C4-2B (cell line): ENCODE measurements around the gene GRIN3A.

Experiments
- H3K27ac ChIP-seq: fragments of 450-650 bp; 2 replicates; pipeline ENCODE4 v1.5.1; 2017
- ZFX ChIP-seq: fragments of 450-650 bp; IDR thresholded peaks from 2 replicates; pipeline ENCODE4 v1.6.1; 2017
- TF ChIP-seq, protein P1 (sequence below): fragments of 450-650 bp; conservative IDR thresholded peaks from 2 replicates; pipeline ENCODE4 v1.5.1; 2017; ENCODE audit warnings: mild to moderate bottlenecking

GRIN3A gene

DNA sequence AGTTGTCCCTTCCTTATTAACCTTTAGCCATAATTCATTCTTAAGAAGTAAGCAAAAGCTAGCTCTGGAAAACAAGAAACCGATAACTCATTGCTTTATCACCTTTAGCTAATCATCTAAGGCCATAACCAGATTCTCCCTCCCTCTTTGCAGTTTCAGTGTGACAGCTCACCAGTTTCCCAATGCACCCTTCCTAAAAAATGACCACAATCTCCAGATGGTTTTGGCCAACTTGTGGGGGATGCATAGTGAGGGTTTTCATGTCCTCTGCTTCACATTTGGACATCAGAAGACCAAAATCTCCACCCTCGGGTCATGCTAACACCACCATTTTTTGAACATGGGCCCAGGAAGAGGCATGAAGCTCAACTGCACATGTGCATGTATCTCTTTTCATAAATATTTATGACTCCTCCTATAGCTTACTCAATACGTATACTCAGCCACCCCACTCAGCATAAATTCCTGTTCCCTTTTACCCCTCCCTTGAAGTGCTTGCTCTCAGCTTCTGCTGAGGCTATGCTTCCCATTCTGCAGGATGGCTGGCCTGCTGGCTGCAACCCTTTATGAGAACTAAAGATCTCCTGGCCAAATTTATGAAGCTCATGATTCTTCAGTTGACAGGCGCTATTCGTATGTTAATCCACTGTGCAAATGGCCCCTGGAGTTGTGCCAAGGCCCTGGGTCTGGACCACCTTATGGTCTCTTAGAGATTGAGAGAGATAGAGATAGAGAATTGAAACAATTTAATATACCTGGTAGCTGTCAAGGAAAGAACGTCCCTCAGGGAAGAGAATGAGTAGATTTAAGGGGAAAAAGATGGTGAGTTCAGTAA lies 158.5 kb downstream of the GRIN3A start:
- no peak overlapping the region for H3K27ac ChIP-seq
- TF ChIP-seq, protein P1, sequence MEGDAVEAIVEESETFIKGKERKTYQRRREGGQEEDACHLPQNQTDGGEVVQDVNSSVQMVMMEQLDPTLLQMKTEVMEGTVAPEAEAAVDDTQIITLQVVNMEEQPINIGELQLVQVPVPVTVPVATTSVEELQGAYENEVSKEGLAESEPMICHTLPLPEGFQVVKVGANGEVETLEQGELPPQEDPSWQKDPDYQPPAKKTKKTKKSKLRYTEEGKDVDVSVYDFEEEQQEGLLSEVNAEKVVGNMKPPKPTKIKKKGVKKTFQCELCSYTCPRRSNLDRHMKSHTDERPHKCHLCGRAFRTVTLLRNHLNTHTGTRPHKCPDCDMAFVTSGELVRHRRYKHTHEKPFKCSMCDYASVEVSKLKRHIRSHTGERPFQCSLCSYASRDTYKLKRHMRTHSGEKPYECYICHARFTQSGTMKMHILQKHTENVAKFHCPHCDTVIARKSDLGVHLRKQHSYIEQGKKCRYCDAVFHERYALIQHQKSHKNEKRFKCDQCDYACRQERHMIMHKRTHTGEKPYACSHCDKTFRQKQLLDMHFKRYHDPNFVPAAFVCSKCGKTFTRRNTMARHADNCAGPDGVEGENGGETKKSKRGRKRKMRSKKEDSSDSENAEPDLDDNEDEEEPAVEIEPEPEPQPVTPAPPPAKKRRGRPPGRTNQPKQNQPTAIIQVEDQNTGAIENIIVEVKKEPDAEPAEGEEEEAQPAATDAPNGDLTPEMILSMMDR, result no peak
- TF ChIP-seq ZFX, result no peak

DNA sequence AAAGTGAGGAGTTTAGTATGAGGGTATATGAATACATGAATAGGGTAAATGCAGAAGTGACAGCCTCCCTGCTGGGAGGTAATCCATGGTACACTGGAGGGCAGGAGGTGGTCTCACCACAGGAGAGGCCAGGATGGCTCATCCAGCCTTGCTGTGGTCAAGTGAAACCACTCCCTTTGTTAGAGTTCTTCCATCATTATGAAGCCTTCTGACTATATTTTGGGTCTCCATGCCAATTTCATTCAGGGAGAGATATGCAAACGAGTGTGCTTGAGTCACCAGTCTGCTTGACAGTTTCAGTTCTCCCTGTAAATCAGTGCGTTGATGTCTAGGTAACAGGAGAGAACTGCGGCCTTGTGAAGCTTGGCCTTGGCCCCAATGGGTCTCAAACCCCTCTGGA lies 160.1 kb downstream of the GRIN3A start:
- TF ChIP-seq, protein P1, result no peak
- no peak for TF ChIP-seq ZFX
- H3K27ac ChIP-seq, result no peak overlapping the region

DNA sequence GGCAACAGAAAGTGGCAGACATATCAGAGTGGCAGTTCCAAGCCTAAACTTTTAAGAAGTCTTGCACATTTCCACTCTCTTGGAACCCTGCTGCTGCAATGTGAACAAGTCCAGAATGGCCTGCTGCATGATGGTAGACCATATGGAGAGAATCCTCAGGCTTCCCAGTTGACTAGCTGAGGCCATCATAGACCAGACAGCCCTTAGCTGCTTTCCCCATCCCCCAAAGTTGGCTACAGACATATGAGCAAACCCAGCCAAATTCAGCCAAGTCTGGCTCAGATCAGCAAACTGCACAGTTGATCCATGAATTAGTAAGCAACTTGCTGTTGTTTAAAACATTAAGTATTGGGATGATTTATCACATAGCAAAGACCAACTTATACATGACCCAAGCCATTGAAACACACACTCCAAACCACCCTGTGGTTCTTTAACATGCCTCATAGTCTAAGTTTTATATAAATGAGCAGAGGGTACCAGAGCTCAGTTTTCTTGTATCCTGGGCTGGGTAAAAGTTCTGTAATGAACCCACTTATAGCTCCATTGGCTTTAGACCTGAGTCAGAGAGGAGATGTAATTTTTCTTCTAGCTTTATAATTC lies 163.6 kb downstream of the GRIN3A start:
- H3K27ac ChIP-seq, result no peak overlapping the region
- TF ChIP-seq, protein P1, result no peak
- no peak for TF ChIP-seq ZFX

DNA sequence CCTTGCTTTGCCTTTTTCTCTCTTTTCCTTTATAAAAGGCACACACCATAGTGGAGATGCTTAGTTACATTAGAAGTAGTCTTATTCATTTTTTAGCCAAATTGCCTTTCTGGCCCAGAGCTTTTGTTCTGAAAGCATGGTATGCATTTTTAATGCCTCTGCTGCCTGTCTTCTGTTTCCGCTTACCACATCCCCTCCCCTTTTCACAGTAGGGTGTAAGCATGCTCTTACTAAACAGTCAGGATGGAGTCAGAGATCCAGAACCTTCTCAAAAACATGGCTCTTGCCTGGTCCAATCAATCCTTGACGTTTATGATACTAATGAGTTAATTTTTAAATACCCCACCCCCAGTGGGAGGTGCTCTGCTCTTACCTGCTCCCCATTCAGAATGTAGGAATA lies 166.1 kb downstream of the GRIN3A start:
- no peak for TF ChIP-seq ZFX
- TF ChIP-seq, protein P1, result no peak
- H3K27ac ChIP-seq, result no peak overlapping the region

DNA sequence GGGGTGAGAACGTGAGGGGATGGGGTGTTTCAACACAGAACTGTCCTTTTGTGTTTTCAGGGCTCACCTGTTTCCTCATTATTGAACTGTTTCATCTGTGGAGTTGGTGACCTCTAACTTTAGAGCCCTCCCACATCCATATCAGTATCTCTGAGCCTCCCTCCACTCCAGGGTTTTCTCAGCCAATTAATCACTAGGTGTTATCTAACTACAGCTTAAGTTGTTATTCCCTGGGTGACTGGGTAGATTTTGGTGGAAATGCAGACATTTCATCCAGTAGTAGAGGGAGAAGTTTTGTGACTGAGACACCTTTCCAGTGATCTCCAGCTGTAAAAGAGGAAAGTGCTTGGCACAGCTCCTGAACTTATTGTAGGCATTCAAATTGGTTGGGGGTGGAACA lies 167.3 kb downstream of the GRIN3A start:
- H3K27ac ChIP-seq, result no peak overlapping the region
- TF ChIP-seq ZFX, result no peak
- TF ChIP-seq, protein P1, result no peak

DNA sequence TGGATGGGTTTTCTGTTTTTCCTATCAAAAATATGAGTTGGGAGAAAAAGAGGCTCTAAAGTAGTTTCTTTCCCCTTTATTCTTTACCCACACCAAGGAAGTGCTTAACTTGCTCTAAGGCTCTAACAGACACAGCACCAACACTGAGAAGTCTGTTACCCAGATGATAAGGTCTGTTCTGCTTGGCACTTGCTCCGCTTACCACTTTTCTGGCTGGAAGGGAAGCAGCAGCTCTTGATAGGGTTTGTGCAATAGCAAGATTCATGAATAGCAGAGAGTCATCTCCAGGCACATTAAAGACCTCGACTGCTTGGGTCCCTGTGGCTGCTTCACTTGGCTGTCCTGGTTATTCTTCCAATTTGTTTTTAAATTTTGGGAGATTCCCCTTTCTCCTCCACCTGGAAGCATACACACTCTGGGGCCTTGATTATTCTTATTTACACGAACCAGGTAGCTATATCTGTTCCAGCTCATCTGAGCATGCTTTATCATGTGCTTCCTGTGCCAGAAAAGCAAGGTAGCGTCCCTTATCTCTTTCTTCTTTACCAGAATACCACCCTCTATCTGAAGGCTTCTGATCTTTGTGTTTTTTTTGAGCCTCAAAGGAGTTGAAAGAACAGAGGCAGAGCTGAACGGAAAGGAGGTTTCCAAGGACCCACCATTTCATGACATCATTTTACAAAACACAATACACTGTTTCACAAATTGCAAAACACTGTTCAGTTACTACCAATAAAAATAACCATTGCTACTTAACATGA lies 168.5 kb downstream of the GRIN3A start:
- H3K27ac ChIP-seq, result no peak overlapping the region
- TF ChIP-seq, protein P1, result no peak
- no peak for TF ChIP-seq ZFX
